ENCODE measurements around the gene RPAP3. TPM values are rescaled to one million over a fixed set of nuclear protein-coding genes. Genes with fewer than 3 reads are reported as not detected.

RPAP3 gene
- total RNA-seq: 19.8 and 30.1 TPM in 2 replicates

DNA sequence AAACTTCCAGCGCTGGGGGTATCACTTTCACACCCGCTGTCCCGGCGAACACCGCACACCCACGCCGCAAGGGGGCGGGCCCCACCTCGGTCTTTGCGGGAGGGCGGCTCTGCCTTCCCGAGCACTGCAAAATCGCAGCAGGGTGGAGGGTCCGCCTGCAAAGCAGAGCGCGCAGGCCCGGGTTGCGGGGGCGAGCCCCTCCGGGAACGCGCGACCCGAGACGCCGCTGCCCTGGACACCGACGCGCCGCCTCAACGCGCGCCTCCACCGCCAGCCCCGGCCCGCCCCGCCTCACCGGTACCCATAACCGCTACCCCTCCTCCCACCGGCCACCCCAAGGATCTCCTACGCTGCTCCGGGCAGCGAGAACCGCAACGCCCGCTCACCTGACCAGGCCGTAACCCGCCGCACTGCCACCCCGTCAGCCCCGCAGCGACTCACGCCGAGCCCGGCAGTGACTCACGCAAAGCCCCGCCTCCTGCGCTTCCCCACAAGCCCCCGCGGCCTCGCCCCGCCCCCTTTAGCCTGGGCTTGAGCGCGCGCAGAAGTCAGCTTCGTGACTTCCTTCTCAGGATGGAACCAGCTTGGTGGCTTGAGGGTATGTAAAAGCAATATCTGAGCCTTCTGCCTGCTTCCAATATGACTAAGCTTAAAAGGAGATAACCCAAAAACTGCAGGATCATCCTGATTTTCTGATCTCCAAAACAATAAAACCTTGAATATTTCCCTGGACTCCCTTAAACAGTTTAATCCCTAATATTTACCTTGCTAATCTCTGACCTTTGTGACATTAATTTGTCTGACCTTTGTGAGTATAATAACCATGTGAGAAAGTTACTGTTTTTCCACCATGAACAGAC, at the start of gene RPAP3:
Gene RPAP3, minus strand, starts transcription at position 465 of the 860 bp plus-strand sequence. CDS start 3,190 bp downstream, outside the sequence.
- DNase-seq (ENCODE audit: low read depth): peak; percentile 85

DNA sequence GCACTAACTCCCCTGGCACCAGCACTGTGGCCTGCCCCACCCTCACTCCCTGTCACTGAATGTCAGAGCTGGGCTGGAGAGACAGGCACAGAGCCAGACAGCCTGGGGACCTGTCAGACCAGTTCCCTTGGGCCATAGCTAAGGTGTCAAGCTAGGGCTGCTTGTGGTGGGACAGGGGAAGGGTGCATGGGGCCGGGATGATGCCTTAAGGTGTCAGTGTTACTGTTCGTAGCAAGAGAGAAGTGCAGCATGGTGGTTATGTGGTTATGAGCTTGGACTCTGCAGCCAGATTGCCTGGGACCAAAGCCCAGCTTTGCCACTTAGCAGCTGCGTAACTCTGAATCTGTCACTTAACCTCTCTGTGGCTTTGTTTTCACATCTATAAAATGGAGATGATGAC, 49.1 kb upstream of the RPAP3 start:
- DNase-seq (ENCODE audit: low read depth): no peak

DNA sequence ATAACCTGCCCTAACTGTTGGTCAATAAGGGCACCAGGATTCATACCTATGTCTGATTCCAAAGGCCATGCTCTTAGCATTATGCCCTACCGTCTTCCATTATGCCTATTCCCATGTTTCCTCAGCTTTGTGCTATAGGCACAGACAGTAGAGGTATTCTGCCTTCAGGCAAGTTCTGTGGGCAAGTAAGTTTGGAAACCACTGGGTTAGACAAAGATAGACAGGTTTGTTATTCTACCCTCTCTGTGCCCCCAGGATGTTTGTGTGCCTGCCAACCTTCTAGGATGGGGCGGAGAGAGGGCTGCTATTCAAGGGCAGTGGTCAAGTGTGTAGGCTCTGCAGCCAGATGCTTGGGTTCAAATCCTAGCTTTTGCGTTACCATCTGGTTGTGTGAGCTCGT, 48.3 kb upstream of the RPAP3 start:
- no peak for DNase-seq (ENCODE audit: low read depth)

DNA sequence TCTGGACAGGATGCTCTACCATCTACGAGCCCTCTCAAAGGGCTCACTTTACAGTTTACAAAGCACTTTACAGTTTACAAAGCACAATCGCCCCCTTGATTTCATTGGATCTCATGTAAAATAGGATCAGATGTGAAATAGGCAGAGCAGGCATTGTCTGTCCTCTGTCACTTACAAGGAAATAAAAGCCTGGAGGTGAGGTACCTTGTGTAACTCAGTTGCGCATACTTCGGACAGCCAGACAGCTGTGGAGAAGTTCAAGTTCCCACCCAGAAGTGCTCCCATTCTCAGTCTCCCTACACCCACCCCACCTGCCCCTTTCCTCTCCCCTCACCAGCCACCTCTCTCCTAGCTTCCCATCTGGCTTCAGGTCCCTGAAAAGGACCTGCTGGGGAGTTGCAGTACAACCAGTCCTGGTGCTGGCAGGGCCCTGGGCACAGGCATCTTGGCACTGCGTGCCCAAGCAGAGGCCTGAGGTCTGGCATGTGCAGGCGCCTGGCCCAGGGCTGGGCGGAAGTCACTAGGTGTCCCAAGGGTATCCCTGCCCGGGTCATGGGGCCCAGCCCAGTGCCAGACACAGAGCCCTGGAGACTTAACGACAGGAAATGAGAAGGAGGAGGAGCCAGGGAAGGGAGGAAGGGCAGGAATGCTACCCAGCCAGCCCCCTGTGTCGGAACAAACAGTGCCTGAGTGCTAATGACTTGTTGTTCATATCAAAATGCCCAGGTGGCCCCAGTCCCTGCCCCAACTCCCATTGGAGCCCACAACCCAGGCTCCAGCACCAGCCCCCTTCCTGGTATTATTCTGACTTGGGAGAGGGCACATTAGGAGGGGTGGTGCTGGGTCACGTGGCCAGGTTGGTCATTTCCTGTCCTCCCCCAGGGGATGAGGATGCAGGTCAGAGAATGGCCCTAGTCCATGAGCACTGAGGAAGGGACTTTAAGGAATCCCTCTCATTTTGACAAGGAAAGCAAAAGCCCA, 47.5 kb upstream of the RPAP3 start:
- DNase-seq (ENCODE audit: low read depth): peak; percentile 75

DNA sequence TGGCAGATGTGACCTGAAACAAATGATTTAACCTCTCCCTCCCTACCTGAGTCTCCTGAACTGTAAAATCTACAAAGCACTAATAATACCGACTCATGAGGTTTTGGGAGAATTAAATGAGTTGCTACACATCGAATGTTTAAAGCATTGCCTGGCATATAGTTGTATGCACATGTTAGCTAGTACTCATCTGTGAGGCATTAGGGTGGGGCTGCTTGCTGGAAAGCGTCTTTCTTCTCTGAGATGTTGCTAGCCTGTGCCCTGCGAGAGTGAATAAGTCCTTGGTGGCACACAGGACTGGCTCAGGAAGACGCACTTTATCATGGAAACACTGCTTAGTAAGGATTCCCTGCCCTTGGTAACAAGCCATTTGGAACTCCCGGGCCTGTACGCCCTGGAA, 46.7 kb upstream of the RPAP3 start:
- DNase-seq (ENCODE audit: low read depth): no peak

- DNase-seq (ENCODE audit: low read depth): no peak
Observed at GRCh38 chr12:47752121-47752520, 46.3 kb upstream of the RPAP3 start.

GRCh38 chr12:47751561-47751960, 45.7 kb upstream of the RPAP3 start:
- no peak for DNase-seq (ENCODE audit: low read depth)

- no peak for DNase-seq (ENCODE audit: low read depth)
Observed at GRCh38 chr12:47750916-47751470, 45.2 kb upstream of the RPAP3 start.

- no peak for DNase-seq (ENCODE audit: low read depth)
Observed at GRCh38 chr12:47750229-47750798, 44.5 kb upstream of the RPAP3 start.

DNA sequence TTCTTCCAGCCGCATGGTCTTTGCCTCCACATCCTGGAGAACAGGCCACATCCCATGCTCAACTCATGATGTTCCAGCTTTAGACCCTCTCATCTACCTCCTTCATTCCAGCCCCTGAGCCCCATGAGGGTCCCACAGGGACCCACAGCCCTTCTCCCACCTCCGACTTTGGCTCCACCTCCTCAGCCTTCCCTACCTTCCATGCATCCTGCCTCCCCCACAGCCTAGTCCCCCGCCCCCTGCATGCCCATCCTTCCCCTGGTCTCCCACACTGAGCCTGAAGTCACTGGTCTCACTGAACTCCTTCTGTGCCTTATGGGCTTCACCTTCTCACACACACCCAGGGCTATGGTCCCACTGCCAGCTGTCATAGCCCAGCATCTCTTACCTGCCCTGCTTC, 43.1 kb upstream of the RPAP3 start:
- DNase-seq (ENCODE audit: low read depth): no peak

DNA sequence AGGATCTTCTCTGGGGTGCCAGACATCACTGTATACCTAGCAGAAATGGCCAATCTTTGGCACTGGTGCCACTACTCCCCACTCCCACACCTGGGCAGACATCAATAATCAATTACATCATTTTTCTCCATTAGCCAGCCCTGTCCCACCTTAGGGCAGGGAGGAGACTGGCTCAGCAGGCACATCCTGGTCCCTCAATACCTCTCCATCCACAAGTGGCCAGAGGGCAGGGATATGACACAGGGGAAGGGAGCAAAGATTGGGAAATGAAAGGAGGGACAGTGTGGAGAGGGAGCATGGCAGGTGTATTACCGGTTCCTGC, 42.6 kb upstream of the RPAP3 start:
- no peak for DNase-seq (ENCODE audit: low read depth)

DNA sequence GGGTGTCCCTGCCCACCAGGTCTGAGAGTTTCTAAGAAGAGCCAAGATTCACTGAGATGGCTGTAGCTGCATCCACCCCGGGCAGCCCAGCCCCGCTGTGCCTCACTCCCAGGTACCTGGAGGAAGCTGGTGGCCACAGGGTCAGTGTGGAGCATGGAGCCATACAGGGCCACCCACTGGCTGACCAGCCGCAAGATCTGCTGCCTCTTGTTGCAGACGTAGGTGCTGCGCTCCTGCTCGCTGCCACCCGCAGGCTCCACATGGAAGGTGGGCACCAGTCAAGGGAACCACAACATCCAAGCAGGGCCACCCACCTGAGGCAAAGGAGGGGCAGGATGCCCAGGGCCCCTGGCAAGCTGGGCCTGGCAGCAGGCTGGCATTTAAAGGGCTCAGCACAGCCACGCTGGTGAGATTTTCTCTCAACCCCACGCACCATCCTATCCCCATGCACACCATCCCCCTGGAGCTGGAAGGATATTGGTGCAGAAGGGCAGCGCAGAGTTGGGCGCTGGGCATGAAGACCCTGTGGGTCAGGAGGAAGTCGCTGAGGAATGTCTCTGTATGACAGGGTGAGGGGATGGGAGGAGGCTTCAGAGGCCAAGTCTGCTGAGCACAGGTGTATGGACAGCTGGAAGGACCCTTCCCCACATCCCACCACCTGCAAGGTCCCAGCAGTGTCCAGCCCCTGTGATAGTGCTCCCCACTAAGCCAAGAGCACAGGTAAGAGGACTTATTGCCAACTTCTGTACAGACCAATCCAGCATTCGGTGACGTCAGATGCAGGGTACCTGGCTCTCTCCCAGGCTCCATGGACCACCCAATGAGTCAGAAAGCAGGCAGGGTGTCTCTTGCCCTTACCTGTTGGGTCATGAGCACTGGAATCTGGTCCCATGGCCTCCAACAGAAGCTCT, 42.0 kb upstream of the RPAP3 start:
- DNase-seq (ENCODE audit: low read depth): no peak

- DNase-seq (ENCODE audit: low read depth): no peak
Observed at GRCh38 chr12:47747126-47747525, 41.3 kb upstream of the RPAP3 start.

- no peak for DNase-seq (ENCODE audit: low read depth)
Observed at GRCh38 chr12:47746523-47746922, 40.7 kb upstream of the RPAP3 start.

DNA sequence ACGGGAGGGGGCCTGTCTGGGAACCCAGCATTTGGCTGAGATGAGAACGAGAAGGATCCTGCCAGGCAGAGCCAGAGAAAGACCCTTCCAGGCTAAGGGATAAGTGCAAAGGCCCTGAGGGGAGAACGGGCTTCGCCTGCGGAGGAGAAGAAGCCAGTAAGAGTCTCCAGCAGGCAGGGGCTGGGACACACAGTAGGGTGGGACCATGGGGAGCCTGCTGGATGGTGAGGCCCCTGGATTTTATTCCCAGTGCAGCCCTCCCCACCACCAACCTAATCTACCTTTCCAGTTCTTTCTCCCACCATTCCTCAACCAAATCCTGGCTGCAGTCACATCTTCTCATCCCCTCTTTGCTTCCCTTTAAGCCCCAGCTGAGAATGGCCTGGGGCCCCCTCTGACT, 40.2 kb upstream of the RPAP3 start:
- no peak for DNase-seq (ENCODE audit: low read depth)

- DNase-seq (ENCODE audit: low read depth): no peak
Observed at GRCh38 chr12:47745485-47746041, 39.7 kb upstream of the RPAP3 start.

DNA sequence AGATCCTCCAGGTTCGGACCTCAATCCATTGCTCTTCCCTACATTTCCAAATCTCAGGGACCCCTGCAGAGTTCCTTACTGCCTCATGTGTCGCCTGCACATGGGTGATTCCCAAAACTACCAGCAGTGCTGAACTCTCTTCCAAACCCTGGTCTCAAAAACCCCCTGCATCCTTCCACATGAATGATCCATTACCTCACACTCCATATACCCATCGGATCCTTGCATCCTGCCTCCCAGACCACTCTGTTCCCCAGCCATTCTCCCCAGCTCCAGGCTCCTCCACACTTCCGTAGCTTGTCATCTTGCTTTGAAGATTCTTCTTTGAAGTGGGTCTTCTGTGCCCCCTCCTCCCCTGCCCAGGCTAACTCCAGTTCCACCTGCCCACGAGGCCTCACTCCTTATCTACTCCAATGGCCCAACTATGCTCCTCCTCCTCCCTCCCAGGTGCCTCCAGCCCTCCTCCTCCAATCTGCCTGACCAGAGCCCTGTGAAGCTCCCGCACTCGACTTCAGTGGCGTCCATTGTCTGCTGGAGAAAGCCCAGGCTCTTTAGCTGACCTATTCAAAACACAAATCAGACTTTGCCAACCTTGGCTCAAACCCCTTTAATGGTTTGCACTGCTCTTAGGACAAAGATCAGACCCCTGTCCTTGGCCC, 39.1 kb upstream of the RPAP3 start:
- DNase-seq (ENCODE audit: low read depth): no peak

DNA sequence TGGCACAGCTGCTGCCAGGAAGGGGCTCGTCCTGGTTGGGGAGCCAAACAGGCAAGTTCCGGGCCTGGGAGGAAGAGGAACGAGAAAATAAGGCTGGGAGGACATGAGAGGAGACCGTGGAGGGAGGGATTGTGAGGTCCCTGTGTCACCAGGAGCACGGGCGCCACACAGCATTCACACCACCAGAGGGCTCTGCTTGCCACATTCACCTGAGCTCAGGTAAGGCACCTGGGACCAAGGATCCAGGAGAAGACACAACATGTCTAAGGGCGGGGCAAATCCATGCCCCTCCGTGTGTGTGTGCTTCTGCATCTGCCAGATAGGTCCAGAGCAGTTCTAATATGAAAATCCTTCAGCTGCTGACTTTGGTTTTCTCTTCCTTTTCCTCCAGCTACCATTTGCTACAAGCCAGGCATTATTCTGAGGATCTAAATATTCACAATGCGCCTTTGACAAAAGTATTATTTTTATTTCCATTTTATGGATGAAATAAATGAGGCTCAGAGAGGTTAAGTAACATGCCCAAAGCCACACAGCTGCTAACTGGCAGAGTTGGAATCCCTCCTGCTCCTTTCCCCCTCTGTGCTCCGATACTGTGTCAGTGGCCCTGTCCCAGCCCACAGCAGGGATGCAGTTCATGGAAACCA, 38.3 kb upstream of the RPAP3 start:
- DNase-seq (ENCODE audit: low read depth): no peak

DNA sequence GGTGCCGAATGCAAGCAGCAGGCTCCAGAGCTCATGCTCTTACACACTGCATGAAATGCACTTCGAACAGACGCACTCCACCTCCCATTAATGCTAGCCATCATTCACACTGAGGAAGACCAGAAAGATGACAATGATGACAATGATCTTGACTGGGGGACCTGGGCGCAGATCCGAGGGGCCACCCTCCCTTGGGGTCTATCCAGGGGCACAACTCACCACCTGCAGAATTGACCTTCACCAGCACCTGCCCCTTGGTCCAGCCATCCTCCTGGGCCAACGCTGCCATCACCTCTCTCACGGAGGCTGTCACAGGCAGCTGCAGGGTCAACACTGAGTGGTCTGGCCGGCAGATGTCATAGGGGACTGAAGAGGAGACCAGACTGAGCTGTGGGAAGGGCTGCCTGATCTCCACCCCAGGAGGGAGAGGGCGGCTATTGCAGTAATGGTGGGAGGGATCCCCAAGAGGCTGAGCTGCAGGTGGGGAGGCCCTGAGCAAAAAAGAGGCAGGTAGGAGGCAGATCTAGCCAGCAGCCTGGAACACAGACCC, 37.6 kb upstream of the RPAP3 start:
- no peak for DNase-seq (ENCODE audit: low read depth)

Measured in renal cortical epithelial cell (primary cell).